GM12801 (cell line): ENCODE data around the gene CENPQ.

ENCODE experiments used
- CTCF ChIP-seq: IDR thresholded peaks from one replicate; pipeline ENCODE4 v1.5.1; 2011; ENCODE audit warnings: control low read depth; ENCODE audit not compliant: insufficient read length; ENCODE audit errors: extremely low read depth

CENPQ gene

DNA sequence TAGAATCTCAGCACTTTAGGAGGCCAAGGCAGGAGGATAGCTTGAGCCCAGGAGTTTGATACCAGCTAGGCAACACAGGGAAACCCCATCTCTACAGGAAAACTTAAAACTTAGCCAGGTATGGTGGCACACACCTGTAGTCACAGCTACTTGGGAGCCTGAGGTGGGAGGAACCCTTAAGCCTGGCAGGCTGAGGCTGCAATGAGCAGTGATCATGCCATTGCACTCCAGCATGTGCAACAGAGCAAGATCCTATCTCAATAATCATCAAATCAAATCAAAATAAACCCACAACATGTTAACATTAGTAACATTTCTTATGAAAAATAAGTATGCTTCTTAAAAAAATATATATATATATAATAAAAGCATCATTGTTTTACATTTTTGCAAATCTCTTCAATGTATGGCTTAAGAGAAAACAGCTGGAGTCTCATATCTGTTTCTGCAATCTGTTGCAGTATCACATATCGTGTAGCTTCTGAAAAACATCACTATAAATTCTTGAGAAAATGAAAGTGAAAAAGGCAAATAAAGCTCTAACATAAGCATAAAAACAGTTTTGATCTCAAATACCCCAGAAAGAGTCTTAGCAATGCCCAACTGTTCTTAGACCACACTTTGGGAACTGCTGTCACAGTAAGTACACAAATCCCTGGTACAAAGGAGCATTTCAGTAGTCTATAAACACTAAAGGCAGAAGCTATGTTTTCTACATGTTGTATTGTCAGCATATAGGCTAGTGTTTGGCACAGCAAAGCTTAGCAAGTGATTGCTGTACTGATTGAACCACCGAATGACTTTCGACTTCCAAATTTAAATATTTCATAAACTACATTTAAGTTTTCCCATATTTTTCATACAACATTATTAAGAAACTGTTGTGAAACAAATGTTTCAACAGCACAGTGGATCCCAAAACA lies 8.1 kb upstream of the CENPQ start:
- TF ChIP-seq CTCF: no peak

DNA sequence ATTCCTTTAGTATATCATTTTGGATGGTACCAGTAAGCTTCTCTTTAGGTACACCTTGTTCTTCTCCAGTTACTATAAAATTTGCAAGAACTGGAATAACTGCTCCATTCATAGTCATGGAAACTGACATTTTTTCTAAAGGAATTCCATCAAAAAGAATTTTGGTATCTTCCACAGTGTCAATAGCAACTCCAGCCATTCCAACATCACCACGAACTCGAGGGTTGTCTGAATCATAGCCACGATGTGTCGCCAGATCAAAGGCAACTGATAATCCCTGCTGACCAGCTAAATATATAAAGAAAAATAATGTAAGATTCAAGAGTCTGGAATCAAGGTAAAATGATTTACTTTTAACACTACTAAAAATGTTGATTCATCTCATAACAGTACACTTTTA lies 5.4 kb upstream of the CENPQ start:
- TF ChIP-seq CTCF: no peak

GRCh38 chr6:49462071-49462470 lies 1.1 kb upstream of the CENPQ start:
- TF ChIP-seq CTCF: no peak

DNA sequence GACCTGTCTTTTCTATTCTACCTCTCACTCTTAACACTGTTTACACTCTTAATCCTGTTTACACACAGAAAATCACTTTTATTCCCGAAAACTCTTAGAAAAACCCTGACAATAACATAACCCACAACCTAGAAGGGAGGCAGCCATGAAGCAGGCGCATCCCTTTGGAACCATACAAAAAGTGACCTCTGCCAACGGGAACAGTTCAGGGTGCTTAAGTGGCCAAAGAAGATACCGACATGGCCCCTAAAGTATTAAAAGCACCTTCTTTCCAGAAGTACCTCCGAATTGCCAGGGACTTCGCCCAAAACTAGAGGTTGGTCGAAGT lies 607 bp upstream of the CENPQ start:
- no peak for TF ChIP-seq CTCF

DNA sequence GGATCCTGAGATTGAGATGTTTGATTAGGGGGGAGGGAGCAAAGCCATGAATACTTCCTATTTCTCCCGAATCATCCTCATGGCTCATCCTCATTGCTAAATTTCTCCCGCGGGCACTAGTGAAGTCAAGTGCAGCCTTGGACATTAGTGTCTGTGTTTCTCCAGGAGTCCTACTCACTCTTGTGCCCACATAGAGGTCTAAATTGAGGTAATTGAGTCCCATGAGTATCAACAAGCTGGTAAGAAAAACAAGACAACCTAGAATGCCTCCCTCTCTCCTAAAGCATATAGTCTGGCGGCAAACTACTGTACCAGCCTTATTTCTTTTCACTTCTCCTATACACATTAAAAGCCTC lies 420 bp downstream of the CENPQ start:
- TF ChIP-seq CTCF: no peak

GRCh38 chr6:49464691-49465090 lies 1.5 kb downstream of the CENPQ start:
- no peak for TF ChIP-seq CTCF

DNA sequence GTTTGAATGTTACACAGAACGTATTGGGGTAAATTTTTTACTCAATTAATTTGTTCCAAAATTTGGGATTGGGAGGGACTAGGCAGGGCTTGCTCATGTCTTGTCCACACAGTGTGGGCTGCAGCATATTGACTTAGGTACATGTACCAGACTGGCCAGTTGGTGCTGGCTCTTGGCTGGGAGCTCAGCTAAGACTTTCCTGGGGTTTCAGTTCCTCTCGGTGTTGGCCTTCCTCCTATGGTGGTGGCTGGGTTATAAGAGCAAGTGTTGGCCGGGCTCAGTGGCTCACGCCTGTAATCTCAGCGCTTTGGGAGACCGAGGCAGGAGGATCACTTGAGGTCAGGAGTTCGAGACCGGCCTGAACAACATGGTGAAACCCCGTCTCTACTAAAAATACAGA lies 4.9 kb downstream of the CENPQ start:
- no peak for TF ChIP-seq CTCF
